Astrocyte of the cerebellum (primary cell): ENCODE results near the gene ARHGEF9.
A peak's percentile ranks its signal among the peaks of the same experiment; 100 is the strongest.

Experiments
- DNase-seq: peaks from one replicate; pipeline ENCODE4 v3.0.0-alpha.2; 2011; ENCODE audit warnings: low read depth
- H3K4me3 ChIP-seq: 2 replicates; pipeline ENCODE4 v1.5.1; 2011; ENCODE audit warnings: mild to moderate bottlenecking, low read depth, low read length, moderate library complexity
- in situ Hi-C: cut with HindIII; loops from 2 replicates; pipeline ENCODE4 v1.10.0; 2017; ENCODE audit warnings: low sequenced_read_pairs
- TF ChIP-seq, protein P1 (sequence below): IDR thresholded peaks from 2 replicates; pipeline ENCODE4 v1.5.1; 2012; ENCODE audit warnings: low read length, low read depth, moderate library complexity, mild to moderate bottlenecking; ENCODE audit errors: missing control alignments

The ARHGEF9 gene

DNA sequence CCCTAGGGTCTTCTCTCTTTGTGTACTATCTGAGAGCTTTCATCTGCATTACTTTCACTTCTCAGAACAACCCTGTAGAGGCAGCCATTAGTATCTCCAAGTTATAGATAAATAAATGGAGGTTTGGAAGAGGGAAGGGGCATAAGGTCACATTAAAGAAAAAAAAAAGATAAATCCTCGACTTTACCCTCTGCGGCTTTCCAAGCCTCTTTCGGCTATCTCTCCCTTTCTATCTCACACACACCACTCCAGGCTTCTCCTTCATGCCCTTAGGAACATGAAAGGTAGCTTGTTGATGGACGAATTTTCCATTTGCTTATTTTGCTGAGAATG, 660 bp upstream of the ARHGEF9 start:
- H3K4me3 ChIP-seq: peak overlapping the region; percentile 38
- TF ChIP-seq, protein P1, sequence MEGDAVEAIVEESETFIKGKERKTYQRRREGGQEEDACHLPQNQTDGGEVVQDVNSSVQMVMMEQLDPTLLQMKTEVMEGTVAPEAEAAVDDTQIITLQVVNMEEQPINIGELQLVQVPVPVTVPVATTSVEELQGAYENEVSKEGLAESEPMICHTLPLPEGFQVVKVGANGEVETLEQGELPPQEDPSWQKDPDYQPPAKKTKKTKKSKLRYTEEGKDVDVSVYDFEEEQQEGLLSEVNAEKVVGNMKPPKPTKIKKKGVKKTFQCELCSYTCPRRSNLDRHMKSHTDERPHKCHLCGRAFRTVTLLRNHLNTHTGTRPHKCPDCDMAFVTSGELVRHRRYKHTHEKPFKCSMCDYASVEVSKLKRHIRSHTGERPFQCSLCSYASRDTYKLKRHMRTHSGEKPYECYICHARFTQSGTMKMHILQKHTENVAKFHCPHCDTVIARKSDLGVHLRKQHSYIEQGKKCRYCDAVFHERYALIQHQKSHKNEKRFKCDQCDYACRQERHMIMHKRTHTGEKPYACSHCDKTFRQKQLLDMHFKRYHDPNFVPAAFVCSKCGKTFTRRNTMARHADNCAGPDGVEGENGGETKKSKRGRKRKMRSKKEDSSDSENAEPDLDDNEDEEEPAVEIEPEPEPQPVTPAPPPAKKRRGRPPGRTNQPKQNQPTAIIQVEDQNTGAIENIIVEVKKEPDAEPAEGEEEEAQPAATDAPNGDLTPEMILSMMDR: no peak
- in situ Hi-C loops: no loop called here
- no peak for DNase-seq

DNA sequence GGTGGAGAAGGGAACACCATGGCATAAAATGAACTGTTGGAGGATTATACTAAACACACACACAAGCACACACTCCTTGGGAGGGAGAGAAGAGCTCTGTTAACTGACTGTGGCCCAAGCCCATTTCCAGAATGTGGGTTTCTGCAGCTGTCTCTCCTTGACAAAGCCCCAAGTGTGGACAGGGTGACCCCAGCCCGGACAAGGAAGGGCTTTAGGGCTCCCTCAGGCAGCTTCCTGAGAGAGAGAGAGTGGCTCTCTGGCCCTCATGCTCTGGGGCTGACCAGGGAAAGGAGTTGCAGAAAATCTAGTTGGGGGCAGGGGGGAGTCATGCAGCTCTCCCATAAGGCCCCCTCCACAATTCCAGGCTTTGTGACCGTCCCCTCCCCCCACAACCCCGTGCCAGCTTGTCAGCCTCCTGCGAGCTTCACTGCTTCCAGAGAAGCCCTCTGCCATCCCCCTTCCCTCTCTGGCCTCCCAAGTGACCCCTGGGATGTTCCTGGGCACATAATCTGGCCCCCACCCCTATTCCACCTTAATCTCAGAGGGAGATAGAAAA, 590 bp downstream of the ARHGEF9 start:
- in situ Hi-C loops: no loop called here
- TF ChIP-seq, protein P1: no peak
- no peak for DNase-seq
- H3K4me3 ChIP-seq: peak overlapping the region; percentile 38

DNA sequence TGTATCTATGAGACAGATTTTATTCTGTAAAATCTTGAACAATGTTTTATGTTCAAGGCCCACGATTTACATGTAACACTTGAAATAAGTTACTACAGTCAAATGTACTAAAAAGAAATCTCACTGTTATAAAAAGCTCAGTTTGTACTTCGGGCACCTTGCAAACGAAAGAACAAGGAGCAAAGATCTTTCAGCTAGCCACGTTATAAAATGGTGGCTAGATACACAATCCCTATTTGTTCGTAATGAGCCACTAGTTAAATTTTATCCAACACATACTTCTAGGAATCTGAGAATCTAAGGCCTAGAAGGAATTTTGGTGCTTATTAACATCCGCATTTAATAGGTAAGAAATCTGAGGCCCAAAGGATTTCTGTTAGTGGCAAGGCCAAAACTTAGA, 2.5 kb downstream of the ARHGEF9 start:
- TF ChIP-seq, protein P1: no peak

DNA sequence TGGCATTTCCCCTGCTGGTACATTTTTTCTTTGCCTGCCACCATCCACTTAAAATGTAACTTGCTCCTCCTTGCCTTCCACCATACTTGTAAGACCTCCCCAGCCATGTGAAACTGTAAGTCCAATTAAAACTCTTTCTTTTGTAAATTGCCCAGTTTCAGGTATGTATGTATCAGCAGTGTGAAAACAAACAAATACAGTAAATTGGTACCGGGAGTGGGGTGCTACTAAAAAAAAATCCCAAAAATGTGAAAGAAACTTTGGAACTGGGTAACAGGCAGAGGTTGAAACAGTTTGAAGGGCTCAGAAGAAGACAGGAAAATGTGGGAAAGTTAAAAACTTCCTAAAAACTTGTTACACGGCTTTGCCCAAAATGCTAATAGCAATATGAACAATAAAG, 16.3 kb downstream of the ARHGEF9 start:
- TF ChIP-seq, protein P1: no peak
- DNase-seq: no peak
- no peak overlapping the region for H3K4me3 ChIP-seq
- in situ Hi-C loops: no loop called here

More for the DNA sequence above, 2.5 kb downstream of the ARHGEF9 start:
- in situ Hi-C loops: no loop called here
- no peak for DNase-seq
- H3K4me3 ChIP-seq: no peak overlapping the region

DNA sequence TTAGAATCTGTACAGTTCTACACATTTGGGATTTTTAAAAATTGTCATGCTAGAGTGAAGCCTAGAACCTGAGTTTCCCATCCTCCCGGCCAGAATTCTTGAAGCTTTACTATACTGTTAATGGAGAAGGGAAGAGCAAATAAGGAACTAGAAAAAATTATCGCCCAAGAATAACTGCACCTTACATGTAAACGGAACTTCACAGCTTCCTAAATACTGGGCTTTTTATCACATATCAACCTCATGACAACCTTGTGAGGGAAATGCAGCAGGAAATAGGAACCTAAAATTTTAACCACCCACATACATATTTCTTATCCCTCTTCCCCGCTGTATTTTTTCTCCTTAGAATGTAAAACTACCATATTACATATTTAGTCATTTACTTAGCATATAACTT, 19.3 kb downstream of the ARHGEF9 start:
- no peak for DNase-seq
- TF ChIP-seq, protein P1: no peak
- in situ Hi-C loops: no loop called here
- no peak overlapping the region for H3K4me3 ChIP-seq

DNA sequence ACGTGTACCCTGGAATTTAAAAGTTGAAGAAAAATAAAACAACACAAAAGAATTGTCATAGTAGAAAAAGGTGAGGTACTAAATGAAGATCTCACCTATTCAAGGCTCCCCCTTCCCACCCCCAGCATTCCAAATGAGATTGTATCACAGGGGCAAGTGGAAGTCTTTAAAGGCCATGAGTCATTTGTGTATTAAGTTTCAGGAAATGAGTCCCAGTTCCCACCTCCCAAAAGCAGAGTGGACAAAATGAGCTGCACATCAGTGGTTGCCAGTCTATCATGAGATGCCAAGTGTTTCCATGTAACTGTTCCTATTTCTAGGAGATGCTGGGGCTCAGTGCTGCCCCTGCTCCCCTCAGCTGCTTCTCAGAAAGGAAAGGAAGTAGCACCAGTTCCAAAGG, 20.1 kb downstream of the ARHGEF9 start:
- TF ChIP-seq, protein P1: no peak
- no peak overlapping the region for H3K4me3 ChIP-seq
- DNase-seq: no peak
- in situ Hi-C loops: no loop called here

DNA sequence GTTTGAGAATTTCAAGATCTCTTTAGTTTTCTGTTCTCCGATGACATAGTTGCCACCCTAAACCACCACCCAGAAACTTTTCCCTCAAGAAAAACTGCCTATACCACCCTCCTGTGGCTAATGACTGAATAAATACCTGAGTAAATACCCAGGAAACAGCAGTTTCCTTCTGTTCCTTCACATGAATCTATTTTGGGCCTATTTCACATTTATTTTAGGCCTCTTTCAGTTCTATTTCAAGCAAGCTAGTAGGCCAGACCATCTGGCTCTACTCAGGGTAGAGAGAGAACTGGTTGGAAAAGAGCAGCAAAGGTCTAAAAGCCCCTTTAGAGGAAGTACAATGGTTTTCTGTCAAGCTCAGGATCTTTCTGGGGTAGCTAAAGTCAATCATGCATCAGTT, 23.4 kb downstream of the ARHGEF9 start:
- TF ChIP-seq, protein P1: no peak
- no peak overlapping the region for H3K4me3 ChIP-seq
- DNase-seq: no peak
- in situ Hi-C loops: no loop called here
